GM21515 (cell line): ENCODE results near the gene TAT.
"Not testable (repeated sequence)": the region's sequence is repeated elsewhere in the genome, so short reads cannot be mapped to it uniquely, and the experiment has no call there.

Experiments
- ATAC-seq: cut with Tn5 transposase; IDR thresholded peaks from one replicate; pipeline ENCODE4 v1.9.1; 2021; ENCODE audit not compliant: unreplicated experiment

The TAT gene

DNA sequence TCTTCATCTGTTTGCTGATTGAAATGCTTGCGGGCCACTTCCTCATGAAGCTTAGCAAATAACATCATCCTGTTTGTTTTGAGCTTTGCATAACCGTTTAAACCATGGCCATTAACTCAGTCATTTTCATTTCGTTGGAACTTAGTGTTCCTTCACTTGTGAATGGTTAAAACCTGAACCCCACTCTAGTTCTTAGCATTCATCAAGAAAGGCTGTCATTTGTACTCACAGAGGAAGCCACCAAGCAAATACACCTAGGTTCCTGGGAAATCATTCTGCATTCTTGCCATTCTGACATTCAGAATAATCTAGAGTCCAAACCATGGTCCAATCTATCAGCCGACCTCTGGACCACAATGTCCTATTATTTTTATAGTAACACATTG, 8.4 kb upstream of the TAT start:
- ATAC-seq, result no peak

DNA sequence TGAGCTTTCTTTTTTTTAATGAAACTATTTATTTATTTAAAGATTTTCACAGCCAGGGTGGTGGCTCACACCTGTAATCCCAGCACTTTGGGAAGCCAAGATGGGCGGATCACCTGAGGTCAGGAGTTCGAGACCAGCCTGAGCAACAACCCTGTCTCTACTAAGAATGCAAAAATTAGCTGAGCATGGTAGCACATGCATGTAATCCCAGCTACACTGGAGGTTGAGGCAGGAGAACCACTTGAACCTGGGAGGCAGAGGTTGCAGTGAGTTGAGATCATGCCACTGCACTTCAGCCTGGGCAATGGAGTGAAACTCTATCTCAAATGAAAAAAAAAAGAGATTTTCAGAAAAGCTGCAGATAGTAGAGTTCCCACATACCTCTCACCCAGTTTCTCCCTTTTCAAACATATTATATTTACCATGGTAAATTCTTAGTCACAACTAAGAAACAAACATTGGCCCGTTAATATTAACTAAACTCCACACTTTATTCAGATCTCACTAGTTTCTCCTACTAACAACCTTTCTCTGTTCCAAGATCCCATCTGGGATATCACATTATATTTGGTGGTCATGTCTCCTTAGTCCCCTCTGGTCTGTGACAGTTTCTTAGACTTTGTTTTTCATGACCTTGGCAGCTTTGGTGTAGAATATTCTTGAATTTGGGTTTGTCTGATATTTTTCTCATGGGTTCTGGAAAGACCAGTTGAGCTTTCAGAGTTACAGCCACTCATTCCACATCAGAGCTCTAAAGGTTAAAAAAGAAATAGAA, 7.8 kb upstream of the TAT start:
- no peak for ATAC-seq

DNA sequence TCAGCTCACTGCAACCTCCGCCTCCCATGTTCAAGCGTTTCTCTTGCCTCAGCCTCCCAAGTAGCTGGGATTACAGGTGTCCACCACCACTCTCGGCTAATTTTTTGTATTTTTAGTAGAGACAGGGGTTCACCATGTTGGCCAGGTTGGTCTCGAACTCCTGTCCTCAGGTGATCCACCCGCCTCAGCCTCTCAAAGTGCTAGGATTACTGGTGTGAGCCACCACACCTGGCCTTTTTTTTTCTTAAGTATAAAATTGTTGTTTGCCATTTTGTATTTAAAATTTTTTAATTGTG, 5.6 kb upstream of the TAT start:
- ATAC-seq, result not testable (repeated sequence)

DNA sequence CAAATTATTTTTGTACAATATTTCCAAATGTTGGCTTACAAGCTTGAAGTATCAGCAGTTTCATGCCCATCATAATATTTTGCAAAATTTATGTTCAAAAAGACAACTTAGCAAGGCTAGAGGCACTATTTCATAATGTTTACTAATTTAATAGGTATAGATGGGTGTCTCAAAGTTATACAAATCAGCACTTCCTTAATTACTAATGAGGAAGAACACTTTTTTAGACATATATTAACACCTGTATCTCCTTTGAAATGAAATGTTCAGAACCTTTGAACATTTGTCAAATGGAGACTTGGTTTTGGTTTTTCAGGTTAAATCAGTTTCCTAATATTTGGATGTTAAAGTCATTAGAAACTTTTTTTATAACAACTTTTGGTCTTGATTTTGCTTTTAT, 2.2 kb downstream of the TAT start:
- no peak for ATAC-seq

DNA sequence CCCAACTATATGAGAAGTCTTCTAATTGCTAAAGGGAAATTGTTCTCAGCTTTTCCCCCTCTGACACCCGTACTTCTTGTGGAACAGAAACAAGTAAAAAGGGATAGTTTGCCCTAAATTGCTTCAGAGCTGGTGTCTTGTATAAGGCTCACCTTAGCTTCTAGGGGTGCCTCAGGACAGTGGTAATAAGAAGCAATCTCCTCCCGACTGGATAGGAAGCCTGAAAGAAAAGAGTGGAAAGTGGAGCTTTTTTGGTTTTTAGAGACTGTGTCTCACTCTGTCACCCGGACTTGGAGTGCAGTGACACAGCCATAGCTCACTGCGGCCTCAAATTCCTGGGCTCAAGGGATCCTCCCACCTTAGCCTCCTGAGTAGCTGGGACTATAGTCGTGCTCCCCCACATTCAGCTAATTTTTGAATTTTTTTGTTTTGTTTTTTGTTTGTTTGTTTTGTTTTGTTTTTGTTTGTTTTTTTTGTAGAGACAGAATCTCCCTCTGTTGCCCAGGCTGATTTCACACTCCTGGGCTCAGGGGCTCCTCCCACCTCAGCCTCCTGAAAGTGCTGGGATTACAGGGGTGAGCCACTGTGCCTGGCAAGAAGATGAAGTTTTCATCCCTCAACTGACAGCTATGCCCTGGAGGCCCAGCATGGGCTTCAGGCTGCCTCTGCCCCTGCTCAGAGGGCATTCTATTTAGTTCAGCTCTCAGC, 3.4 kb downstream of the TAT start:
- no peak for ATAC-seq

DNA sequence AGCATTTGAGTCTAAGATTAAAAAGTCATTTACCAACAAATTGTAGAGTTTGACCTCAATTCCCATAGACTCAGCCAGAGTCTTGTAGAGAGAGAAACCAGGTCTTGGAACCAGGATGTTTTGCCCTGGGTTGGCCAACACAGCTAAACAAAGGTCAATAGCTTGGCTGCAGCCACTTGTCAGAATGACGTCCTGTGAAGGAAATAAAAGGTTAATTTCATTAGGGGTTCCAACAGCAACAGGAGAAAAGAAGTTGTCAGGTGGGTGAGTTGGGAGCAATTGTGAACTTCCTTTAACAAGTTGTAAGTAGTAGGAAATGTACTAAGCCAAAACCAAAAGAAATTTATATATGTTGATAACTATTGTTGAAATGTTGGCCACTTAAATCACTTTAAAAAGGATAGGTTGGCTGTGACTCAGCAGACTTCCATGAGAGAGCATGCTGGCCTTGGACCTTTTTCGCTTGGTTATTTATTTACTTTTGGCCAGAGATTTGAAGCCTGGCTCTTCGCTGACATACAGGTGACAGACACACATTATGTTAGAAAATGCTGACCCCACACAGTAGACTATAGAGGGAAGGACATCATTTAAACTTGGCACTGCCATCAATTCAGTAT, 4.3 kb downstream of the TAT start:
- no peak for ATAC-seq

DNA sequence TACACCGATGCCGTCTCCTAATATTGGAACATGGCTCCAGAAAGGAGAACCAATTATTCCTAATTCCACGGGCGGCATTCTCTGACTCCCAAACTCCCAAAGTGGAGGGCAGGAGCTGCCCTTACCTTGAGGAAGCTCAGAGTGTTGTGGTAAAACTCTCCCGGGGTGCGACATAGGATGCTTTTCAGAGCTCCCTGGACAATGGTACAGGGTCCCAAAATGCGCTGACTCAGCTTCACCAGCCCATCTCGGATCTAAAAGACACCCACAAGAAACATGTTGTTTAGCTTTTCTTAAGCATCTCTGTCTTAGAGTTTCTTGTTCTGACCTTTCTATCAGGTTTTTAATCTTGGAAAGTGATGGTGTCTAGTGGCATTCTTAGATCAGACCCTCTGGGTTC, 6.7 kb downstream of the TAT start:
- ATAC-seq, result no peak

DNA sequence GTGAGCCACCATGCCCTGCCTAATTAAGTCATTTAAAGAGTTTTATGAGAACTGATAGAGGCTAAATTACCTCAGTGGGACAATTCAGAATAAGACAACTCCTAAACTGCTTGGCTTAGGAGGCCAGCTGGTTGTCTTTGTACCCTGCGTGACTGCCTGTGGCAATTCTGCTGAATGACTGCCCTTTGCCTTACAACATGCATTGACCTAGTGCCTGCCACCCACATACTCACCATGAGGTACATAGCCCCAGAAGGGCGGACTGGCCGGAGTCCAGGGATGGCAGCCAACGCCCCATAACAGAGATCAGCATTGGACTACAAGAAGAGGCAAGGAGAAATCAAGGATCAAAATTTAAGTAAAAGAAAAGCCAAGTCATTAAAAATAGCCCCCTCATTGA, 7.3 kb downstream of the TAT start:
- ATAC-seq, result no peak

DNA sequence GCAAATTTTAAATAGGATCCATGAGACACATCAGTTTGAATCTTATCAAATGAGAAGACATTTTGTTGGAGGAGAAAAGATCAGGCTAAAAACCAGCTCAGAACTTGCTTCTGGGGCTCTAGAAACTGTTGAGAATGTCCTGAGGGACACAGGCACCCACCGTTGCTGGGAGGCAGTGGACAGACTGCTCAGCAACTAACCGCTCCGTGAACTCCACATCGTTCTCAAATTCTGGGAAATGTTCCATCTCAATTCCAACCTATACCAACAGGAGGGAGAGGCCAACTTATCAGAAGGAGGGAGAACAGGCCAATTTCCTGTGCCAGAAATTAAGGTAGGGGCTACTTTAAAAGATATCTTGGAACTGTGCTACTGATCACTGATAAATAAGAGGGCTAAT, 8.3 kb downstream of the TAT start:
- ATAC-seq, result no peak

DNA sequence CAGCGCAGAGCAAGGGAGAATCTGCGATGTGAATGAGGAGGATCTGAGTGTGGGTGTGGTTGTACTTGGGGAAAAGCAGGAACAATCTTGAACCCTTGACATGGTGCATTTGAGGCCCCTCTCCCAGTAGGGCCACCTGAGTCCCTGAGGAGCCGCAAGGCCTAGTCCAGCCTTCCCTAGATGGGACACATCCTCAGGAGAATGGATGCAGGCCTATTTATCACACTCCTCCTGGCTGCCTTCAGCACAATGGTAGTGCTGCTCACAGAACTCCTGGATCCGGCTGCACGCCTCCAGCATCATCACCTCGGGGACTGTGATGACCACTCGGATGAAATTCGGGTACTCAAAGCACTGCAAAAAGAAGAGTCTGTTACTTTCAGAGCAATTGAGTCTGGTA, 9.0 kb downstream of the TAT start:
- no peak for ATAC-seq

DNA sequence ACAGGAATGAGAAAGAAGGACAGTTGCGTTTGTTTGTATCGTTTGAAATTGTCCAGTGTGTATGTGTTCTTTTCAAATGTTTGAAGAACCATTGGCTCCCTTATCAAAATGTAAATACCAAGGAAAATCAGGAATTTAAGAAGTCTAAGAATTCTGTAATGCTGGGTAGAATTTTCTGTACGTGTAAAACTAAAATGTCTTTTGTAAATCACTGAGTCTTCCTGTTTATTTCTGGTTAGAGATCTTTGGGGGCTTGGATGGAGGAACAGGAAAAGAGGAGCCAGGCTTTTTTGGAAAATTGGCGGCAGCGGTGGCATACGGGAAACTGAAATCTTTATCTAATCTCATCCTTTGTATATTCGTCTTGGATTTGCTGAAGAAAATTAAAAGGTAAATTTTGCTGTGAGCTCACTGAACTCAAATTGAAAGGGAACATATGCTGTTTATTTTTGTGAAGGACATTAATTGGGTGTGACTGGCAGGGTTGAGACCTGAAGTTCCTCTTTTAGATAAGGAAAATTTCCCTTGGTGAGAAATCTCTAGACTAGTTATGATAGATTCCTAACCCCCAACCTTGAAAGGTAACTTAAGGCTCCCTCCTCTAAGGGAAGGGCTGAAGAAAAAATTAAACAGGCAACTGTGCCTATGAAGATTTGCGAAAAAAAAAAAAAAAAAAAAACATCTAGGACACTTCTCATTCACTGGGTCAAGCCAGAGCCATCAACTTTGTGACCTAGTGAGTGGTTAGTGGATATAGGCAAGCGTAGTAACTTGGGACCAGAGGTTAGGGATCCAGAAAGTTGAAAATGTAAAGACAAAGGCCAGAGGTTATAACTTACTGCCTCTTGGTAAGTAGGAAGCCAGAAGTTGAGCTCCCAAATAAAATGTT, 10.8 kb downstream of the TAT start:
- no peak for ATAC-seq

DNA sequence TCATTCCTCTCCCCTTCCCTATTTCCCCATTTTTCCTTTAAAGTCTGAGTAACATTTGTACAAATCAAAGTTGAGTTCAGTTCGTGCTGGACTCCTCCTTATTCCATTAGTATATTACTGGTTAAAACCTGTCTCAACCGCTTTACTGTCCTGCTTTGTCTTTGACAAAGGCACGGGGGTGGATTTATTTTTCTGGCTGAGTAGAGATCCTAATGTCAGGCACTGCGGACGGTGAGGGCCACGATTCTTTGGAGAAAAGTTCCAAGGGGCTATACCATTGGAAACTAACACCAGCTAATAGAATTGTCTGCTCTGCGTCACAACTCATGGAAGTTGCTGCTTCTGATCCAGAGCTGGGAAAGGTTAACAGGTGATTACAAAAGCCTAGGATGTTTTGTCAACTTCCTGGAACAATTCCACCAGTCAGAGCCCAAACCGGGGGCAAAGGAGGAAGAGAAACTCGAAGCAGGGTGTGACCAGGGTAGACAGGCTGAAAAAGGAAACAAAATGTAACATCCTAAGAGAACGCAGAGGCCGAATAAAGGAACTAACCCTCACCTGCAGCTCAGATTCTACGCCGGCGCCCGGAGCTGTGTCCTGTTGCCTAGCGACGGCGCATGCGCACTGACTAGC, 12.4 kb downstream of the TAT start:
- ATAC-seq, result peak; percentile 83

DNA sequence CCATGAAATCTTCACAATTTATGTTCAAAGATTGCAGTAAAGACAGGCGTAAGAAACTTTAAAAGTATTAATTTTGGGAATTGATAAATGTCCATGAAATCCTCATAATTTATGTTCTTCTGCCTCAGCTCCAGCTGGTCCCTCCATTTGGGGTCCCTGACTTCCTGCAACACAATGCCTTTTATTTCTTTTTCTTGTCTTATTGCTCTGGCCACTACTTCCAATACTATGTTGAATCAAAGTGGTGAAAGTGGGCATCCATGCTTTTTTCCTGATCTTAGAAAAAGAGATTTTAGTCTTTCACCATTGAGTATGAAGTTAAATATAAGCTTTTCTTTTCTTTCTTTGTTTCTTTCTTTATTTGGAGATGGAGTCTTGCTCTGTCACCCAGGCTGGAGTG, 14.3 kb downstream of the TAT start:
- ATAC-seq, result no peak

DNA sequence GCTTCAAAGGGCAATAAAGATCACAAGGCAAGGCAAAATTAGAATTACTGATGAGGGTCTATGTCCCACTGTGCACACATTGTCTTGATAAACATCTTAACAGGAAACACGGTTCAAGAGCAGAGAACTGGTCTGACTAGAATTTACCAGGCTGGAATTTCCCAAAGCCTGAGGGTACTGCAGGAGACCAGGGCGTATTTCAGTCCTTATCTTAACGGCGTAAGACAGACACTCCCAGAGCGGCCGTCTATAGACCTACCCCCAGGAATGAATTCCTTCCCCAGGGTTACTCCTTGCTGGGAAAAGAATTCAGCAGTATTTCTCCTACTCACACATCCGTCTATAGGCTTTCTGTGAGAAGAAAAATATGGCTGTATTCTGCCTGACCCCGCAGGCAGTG, 15.0 kb downstream of the TAT start:
- ATAC-seq, result not testable (repeated sequence)

DNA sequence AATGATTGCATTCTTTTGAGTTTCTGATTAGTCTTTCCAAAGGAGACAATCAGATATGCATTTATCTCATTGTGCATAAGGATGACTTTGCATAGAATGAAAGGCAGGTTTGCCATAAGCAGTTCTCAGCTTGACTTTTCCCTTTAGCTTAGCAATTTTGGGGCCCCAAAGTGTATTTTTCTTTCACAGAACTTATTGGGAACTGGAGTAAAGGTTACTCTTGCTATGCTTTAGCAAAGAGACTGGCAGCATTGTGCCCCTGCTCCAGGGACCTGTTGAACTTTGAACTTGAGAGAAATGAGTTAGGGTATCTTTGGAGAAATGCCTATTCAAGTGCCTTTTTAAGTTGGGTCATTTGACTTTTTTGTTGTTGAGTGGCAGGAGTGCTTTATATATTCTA, 17.0 kb downstream of the TAT start:
- ATAC-seq, result no peak

DNA sequence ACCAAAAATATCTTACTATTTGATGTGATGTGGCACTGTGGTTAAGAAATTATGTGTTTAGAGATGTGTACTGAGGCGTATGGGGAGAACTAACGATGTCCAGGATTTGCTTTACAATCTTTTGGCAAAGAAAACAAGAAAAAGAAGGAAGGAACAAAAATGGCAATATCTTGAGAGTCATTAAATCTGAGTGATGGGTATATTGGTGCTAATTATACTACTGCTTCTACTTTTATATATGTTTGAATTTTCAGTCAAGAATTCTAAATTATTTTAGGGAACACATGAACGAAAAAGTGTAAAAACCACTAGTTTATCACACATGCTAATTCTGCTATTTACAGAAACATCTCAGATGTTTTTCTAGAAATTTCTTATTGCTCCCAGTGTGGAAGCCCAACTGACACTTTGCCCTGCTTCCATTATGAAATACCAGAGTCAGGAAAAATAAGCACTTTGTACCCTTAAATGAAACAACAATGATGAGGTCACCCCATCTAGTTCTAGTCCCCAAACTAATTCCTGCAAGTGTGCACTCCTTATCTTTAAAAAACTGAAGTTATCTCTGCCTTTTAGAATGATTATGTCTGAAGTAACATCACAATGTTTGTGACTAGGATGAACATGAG, 18.8 kb downstream of the TAT start:
- no peak for ATAC-seq

DNA sequence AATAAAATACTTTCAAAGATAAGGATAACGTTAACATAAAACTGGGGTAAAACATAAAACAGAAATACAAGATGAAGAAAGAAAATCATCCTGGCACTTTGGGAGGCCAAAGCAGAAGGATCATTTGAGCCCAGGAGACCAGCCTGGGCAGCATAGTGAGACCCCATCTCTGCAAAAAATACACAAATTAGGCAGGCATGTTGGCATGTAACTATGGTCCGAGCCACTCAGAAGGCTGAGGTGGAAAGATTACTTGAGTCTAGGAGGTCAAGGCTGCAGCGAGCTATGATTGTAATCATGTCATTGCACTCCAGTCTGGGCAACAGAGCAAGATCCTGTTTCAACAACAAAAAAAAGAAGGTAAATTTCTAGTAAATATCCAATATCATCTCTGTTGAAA, 19.6 kb downstream of the TAT start:
- no peak for ATAC-seq

DNA sequence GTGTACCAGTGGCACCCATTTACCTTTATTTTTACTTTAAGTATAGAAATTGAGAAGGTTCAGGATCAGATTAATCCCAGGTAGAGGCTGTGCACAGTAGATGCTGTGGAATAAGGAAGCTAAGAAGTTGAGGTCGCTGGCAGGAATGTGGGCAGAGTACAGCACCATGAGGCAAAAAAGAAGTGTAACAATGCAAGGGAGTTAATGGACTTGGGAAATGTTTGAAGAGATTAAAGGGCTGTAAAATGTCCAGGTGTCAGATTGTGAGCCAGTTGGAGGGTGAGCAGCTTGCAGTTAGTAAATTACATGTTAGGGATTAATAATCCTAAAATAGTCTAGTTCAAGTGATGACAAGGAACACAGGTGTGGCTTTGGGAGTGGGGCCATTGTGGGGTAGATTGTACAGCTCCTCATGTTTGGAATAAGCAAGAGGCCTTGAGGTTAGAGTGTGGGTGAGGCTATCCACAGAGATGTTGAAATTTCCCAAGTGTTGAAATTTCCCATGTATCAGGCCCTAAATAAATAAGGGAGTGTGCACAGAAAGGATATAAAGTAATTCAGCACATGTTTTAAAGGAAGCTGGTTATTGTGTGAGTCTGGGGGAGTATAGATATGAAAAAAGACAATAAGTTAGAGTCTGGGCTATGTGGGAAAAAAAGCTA, 21.5 kb downstream of the TAT start:
- no peak for ATAC-seq

DNA sequence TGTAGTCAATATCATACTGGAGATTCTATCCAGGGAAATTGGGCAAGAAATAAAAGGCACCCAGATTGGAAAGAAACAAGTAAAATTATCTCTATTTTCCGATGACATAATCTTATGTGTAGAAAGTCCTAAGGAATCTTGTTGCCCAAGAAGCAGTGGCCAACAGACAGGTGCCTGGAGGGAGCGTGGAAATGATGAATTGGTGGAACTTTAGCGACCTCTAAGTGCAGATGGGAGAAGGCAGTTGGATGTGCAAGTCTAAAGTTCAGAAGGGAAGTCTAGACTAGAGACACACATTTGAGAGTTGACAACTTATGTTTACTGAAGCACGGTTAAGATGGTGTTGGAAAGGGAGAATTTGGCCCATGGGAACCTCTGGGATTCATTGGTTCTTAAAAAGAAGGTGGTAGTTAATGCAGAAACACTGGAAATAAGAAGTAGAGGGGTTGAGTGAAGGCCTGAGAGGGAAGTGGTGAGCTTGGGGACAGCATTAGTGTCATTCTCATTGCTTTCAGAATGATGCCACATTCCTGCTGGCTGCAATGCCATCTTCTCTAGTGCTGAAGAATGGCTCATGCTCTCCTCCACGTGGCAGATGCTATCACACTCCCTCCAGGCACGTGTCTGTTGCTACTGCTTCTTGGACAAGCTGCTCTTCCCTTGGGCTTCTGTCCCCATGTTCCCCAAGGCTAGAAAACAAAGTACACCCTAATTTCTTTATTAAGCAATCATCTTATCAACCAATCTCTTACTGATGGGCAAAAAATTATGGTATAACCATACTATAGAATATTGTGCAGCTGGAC, 24.0 kb downstream of the TAT start:
- no peak for ATAC-seq
